ENCODE measurements around the gene ADAMTS2.

The ADAMTS2 gene

DNA sequence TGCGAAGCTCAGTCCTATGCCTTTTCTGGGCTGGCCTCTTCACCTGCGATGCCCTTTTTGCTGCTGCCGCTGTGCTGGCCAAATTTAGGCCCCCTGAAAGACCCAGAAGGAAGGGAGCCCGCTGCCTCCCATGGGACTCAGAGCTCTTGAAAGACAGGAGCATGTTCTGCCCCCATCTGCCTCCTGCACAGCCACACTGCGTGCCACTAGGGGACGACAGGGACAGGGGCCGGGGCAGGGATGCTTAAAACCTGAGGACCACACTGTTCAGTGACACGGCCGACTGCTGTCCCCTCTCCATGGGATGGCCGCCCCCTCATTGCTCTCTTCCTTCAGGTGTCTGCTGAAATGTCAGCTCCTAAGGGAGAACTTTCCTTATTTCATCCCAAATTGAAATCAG is 132.4 kb downstream of the ADAMTS2 start:
- no peak for FAIRE-seq
- TF ChIP-seq, protein P1, sequence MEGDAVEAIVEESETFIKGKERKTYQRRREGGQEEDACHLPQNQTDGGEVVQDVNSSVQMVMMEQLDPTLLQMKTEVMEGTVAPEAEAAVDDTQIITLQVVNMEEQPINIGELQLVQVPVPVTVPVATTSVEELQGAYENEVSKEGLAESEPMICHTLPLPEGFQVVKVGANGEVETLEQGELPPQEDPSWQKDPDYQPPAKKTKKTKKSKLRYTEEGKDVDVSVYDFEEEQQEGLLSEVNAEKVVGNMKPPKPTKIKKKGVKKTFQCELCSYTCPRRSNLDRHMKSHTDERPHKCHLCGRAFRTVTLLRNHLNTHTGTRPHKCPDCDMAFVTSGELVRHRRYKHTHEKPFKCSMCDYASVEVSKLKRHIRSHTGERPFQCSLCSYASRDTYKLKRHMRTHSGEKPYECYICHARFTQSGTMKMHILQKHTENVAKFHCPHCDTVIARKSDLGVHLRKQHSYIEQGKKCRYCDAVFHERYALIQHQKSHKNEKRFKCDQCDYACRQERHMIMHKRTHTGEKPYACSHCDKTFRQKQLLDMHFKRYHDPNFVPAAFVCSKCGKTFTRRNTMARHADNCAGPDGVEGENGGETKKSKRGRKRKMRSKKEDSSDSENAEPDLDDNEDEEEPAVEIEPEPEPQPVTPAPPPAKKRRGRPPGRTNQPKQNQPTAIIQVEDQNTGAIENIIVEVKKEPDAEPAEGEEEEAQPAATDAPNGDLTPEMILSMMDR (IDR thresholded peaks at IDR 0.05; ENCODE audit: insufficient read depth, missing control alignments), result peak; percentile 61
- DNase-seq (ENCODE audit: insufficient read length, low spot score), result peak; percentile 60

- DNase-seq (ENCODE audit: insufficient read length, low spot score) (no peak), FAIRE-seq (no peak)
- TF ChIP-seq, protein P1 (IDR thresholded peaks at IDR 0.05; ENCODE audit: insufficient read depth, missing control alignments), result no peak
Observed at GRCh38 chr5:179211631-179212030, 133.6 kb downstream of the ADAMTS2 start.

GRCh38 chr5:179211068-179211467 is 134.2 kb downstream of the ADAMTS2 start:
- no peak for FAIRE-seq
- no peak for DNase-seq (ENCODE audit: insufficient read length, low spot score)
- TF ChIP-seq, protein P1 (IDR thresholded peaks at IDR 0.05; ENCODE audit: insufficient read depth, missing control alignments), result no peak

GRCh38 chr5:179210478-179210877 is 134.8 kb downstream of the ADAMTS2 start:
- DNase-seq (ENCODE audit: insufficient read length, low spot score) (no peak), FAIRE-seq (no peak)
- TF ChIP-seq, protein P1 (IDR thresholded peaks at IDR 0.05; ENCODE audit: insufficient read depth, missing control alignments), result no peak

DNA sequence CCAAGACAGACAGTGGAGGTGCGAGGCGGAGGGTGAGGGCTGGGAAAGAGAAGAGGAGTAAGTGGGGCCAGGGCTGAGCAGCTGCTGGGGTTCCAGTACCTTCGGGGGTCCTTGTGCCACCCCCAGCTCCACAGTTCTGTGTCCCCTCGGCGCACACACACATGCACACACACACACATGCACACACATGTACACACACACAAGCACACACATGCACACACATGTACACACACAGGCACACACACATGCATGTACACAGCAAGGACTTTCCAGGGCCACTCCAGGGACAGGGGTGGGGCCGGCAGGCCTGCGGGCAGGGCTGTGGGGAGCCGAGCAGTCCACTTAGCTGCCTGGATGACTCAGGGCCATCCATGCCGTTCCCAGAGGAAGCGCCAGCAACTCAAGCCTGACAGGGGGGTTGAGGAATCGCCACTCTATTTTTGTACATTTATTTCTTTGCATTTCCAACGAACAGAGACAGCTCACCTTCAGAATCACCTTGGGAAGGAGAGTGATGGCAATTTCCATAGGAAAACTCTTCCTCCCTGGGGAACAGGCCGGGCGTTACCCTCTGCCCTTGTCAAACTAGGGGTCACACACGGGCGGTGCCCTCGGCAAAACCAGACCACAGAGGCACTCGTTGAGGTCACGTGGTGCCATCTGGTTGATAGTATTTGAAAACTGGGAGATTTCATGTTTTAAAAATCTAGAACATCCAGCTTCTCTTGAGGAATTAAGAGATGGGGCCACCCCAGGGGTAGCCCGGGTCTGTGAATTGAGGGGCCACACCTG is 135.7 kb downstream of the ADAMTS2 start:
- DNase-seq (ENCODE audit: insufficient read length, low spot score) (no peak), FAIRE-seq (no peak)
- TF ChIP-seq, protein P1 (IDR thresholded peaks at IDR 0.05; ENCODE audit: insufficient read depth, missing control alignments), result no peak

GRCh38 chr5:179208706-179209358 is 136.4 kb downstream of the ADAMTS2 start:
- TF ChIP-seq, protein P1 (IDR thresholded peaks at IDR 0.05; ENCODE audit: insufficient read depth, missing control alignments), result no peak
- no peak for FAIRE-seq
- no peak for DNase-seq (ENCODE audit: insufficient read length, low spot score)
